Caco-2 (cell line): ENCODE data around the gene KCTD1. TPM values are rescaled to one million over a fixed set of nuclear protein-coding genes. Genes with fewer than 3 reads are reported as not detected.

Experiments used
- BruUV-seq: library from RNA; stranded (reverse); fragments of 400-500 nt; replicated peaks from 2 replicates; lab custom pipeline; 2021; lab: Mats Ljungman, UMichigan
- CTCF ChIA-PET: fragments of 300-600 bp; sonication (Branson Sonifier 250); formaldehyde crosslinking; loops from one replicate; lab custom pipeline; 2022; ENCODE audit warnings: antibody characterized with exemption; lab: Charles Lee
- POLR2A ChIA-PET: fragments of 300-600 bp; sonication (Branson Sonifier 250); formaldehyde crosslinking; loops from one replicate; lab custom pipeline; 2022; ENCODE audit warnings: antibody characterized with exemption; lab: Charles Lee
- DNase-seq, 2 experiments: peaks; one replicate each; pipeline versions ENCODE4 v3.0.0 to v3.0.0-alpha.2; 2020 to 2022
- H3K27me3 ChIP-seq: replicated peaks from 2 replicates; pipeline ENCODE4 v1.6.0; 2011; ENCODE audit warnings: low read length; ENCODE audit not compliant: control insufficient read depth, insufficient read depth
- H3K36me3 ChIP-seq: 2 replicates; pipeline ENCODE4 v1.5.1; 2011; ENCODE audit warnings: low read length; ENCODE audit not compliant: control insufficient read depth, insufficient read depth
- H3K4me1 ChIP-seq: fragments of 250-450 bp; sonication (Bioruptor Pico); 2 replicates; pipeline ENCODE4 v1.5.1; 2020; ENCODE audit warnings: mild to moderate bottlenecking
- H3K4me3 ChIP-seq: 2 replicates; pipeline ENCODE4 v1.5.1; 2011; ENCODE audit warnings: low read depth, mild to moderate bottlenecking, control low read depth, low read length
- H3K9me3 ChIP-seq: fragments of 250-450 bp; sonication (Bioruptor Pico); 2 replicates; pipeline ENCODE4 v1.5.1; 2020; ENCODE audit warnings: mild to moderate bottlenecking, moderate library complexity
- H3K27ac Mint-ChIP-seq: one replicate; pipeline ENCODE4 v1.8.0; 2022; ENCODE audit warnings: mixed read lengths; ENCODE audit not compliant: unreplicated experiment
- H3K27me3 Mint-ChIP-seq: one replicate; pipeline ENCODE4 v1.8.0; 2022; ENCODE audit warnings: mixed read lengths; ENCODE audit not compliant: insufficient read depth, unreplicated experiment
- H3K36me3 Mint-ChIP-seq: one replicate; pipeline ENCODE4 v1.8.0; 2022; ENCODE audit warnings: mild to moderate bottlenecking, mixed read lengths; ENCODE audit not compliant: insufficient read depth, unreplicated experiment
- H3K4me1 Mint-ChIP-seq: one replicate; pipeline ENCODE4 v1.8.0; 2022; ENCODE audit warnings: low read depth, mixed read lengths; ENCODE audit not compliant: unreplicated experiment
- H3K4me3 Mint-ChIP-seq: one replicate; pipeline ENCODE4 v1.8.0; 2022; ENCODE audit warnings: mild to moderate bottlenecking, moderate library complexity, mixed read lengths; ENCODE audit not compliant: unreplicated experiment
- H3K9me3 Mint-ChIP-seq: one replicate; pipeline ENCODE4 v1.8.0; 2022; ENCODE audit warnings: mixed read lengths; ENCODE audit not compliant: unreplicated experiment
- intact Hi-C: fragments of 100-400 bp; cut with micrococcal nuclease; formaldehyde crosslinking; loops from one replicate; pipeline ENCODE4 v1.10.0; 2022; ENCODE audit not compliant: unreplicated experiment
- total RNA-seq: library from RNA; stranded (reverse); gene quantifications from 2 replicates; pipeline ENCODE4 v1.2.3, GENCODE V29; 2022
- TF ChIP-seq, protein P1 (sequence below), 2 experiments: fragments of 200-600 bp in 1 of 2; IDR thresholded peaks; 1 replicate in 1 of 2; 2 replicates in 1 of 2; pipeline versions ENCODE4 v1.5.1 to v1.8.0; 2011 to 2022; ENCODE audit warnings: antibody characterized with exemption in 1 of 2, control low read depth in 1 of 2, inconsistent platforms in 1 of 2, low read depth in 1 of 2, low read length in 1 of 2, mild to moderate bottlenecking in 1 of 2, moderate library complexity in 1 of 2; ENCODE audit not compliant: insufficient read depth in 1 of 2, severe bottlenecking in 1 of 2, unreplicated experiment in 1 of 2

The KCTD1 gene
- total RNA-seq, 1 experiment from 2014 or later: 5.7 TPM

DNA sequence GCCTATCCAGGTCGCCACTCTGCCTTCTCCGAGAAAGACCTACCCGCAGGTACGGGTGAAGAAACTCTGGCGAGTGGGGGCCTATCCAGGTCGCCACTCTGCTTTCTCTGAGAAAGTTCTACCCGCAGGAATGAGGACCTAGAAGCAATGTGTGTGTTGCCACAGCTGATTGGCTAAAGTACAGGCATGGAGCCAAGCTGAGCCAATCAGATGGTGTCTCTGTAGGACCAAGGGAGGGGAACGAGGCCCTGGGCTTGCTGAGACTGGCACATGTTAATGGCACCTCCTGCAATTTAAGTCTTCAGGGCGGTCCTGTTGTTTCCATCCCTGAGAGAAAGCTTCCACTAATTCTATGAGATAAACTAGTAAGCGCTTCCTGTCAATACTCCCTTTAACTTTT, 82.3 kb downstream of the KCTD1 start:
- no peaks in the 10 kb centered on the region for H3K36me3 Mint-ChIP-seq

DNA sequence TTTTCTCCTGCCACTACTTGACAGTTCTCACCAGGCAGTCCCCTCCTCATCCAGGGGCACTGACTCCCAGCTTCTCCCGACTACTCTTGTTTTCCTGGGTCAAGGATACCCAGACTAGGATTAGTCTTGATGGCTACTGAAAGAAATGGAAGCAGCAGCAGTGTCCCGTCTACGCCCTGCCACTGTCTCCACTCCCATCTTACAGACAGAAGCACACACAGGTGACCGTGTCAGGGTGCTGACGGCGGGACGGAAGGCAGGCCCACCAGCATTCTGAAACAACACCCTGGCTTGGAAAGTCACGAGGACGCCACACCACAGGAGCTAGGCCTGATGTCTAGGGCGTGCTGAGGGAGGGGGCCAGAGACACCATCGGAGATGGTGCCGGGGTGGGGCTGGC, 82.9 kb downstream of the KCTD1 start:
- Mint-ChIP-seq H3K27ac (no peak overlapping the region), H3K4me3 (no peak overlapping the region), H3K4me1 (peaks cover 7% of the 10 kb centered on the region), H3K9me3 (no peaks in the 10 kb centered on the region), H3K27me3 (no peaks in the 10 kb centered on the region), H3K36me3 (no peaks in the 10 kb centered on the region)
- Histone ChIP-seq H3K36me3 (no peaks in the 10 kb centered on the region), H3K4me1 (0 out of 2 replicates have a peak, but pooled peaks cover under 1% of the 10 kb centered on the region), H3K9me3 (no peaks in the 10 kb centered on the region), H3K27me3 (no peaks in the 10 kb centered on the region), H3K4me3 (no peak overlapping the region)
- no TSS peak for BruUV-seq
- ChIA-PET CTCF (no interaction called here), POLR2A (no interaction called here)
- intact Hi-C loops: loop anchor here (10.0 kb wide), 1 partner anchor 81 kb away; no protein-coding TSS in a partner anchor
- DNase-seq: no peak
- TF ChIP-seq, protein P1, sequence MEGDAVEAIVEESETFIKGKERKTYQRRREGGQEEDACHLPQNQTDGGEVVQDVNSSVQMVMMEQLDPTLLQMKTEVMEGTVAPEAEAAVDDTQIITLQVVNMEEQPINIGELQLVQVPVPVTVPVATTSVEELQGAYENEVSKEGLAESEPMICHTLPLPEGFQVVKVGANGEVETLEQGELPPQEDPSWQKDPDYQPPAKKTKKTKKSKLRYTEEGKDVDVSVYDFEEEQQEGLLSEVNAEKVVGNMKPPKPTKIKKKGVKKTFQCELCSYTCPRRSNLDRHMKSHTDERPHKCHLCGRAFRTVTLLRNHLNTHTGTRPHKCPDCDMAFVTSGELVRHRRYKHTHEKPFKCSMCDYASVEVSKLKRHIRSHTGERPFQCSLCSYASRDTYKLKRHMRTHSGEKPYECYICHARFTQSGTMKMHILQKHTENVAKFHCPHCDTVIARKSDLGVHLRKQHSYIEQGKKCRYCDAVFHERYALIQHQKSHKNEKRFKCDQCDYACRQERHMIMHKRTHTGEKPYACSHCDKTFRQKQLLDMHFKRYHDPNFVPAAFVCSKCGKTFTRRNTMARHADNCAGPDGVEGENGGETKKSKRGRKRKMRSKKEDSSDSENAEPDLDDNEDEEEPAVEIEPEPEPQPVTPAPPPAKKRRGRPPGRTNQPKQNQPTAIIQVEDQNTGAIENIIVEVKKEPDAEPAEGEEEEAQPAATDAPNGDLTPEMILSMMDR (IDR thresholded peaks at IDR 0.05; ENCODE audit: insufficient read depth in 1 of 2, low read depth in 1 of 2, low read length in 1 of 2, severe bottlenecking in 1 of 2, unreplicated experiment in 1 of 2): no peak

More for the DNA sequence above, 82.3 kb downstream of the KCTD1 start:
- Mint-ChIP-seq H3K4me3 (no peak overlapping the region), H3K27me3 (no peaks in the 10 kb centered on the region), H3K4me1 (peaks cover 7% of the 10 kb centered on the region), H3K27ac (no peak overlapping the region), H3K9me3 (no peaks in the 10 kb centered on the region)
- H3K4me3 ChIP-seq: no peak overlapping the region
- POLR2A ChIA-PET: no interaction called here
- TF ChIP-seq, protein P1 (IDR thresholded peaks at IDR 0.05; ENCODE audit: insufficient read depth in 1 of 2, low read depth in 1 of 2, low read length in 1 of 2, severe bottlenecking in 1 of 2, unreplicated experiment in 1 of 2): no peak
- no peak for DNase-seq
- BruUV-seq: no TSS peak
- 0 out of 2 replicates have a peak, but pooled peaks cover 6% of the 10 kb centered on the region for H3K4me1 ChIP-seq
- CTCF ChIA-PET: interaction anchor here (0.6 kb wide), 1 partner anchor 87 kb away, joined by 3 read pairs; no protein-coding TSS in a partner anchor
- no peaks in the 10 kb centered on the region for H3K9me3 ChIP-seq
- intact Hi-C loops: loop anchor here (10.0 kb wide), 1 partner anchor 81 kb away; no protein-coding TSS in a partner anchor
- no peaks in the 10 kb centered on the region for H3K36me3 ChIP-seq
- H3K27me3 ChIP-seq: no peaks in the 10 kb centered on the region

DNA sequence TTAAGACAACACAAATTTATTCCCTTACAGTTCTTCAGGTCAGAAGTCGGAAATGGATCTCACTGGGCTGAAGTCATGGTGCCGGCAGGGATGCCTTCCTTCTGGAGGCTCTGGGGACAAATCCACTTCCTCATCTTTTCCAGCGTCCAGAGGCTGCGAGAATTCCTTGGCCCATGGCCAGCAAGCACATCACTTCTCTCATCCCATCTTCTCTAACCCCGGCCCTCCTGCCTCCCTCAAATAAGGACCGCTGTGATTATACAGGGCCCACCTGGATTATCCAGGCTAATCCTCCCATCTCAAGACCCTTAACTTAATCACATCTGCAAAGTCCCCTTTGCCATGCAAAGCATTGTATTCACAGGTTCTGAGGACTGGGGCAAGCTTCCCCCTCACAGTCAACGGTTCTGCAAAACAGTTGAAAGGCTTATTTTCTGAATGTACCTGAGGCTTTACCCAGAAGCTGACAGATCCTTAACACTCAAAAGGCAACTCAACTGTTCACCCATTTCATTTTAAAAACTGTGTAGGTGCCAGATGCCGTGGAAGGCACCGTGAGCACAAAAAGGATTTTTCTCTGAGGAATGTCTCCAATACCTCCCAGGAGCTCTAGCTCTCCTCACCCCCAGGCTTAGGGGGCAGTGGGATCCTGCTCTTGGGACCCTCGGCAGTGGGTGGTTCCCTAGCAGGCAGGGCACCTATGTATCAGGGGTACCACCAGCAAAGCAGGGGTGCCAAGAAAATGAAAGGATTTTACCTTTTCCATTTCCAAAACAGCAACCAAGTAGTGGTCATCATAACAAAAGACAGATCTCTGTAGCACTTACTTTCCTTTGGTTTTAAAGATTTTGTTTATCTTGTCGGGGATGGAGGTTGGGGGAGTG, 84.0 kb downstream of the KCTD1 start:
- TF ChIP-seq, protein P1 (IDR thresholded peaks at IDR 0.05; ENCODE audit: insufficient read depth in 1 of 2, low read depth in 1 of 2, low read length in 1 of 2, severe bottlenecking in 1 of 2, unreplicated experiment in 1 of 2): no peak
- no peak for DNase-seq
- intact Hi-C loops: loop anchor here (10.0 kb wide), 1 partner anchor 80 kb away; no protein-coding TSS in a partner anchor
- no TSS peak for BruUV-seq
- Histone ChIP-seq H3K27me3 (no peaks in the 10 kb centered on the region), H3K36me3 (no peaks in the 10 kb centered on the region), H3K4me3 (no peak overlapping the region), H3K4me1 (no peaks in the 10 kb centered on the region), H3K9me3 (no peaks in the 10 kb centered on the region)
- Mint-ChIP-seq H3K4me1 (peaks cover 7% of the 10 kb centered on the region), H3K36me3 (no peaks in the 10 kb centered on the region), H3K27me3 (no peaks in the 10 kb centered on the region), H3K27ac (no peak overlapping the region), H3K9me3 (no peaks in the 10 kb centered on the region), H3K4me3 (no peak overlapping the region)
- ChIA-PET CTCF (no interaction called here), POLR2A (no interaction called here)
